Breast epithelium (tissue), 4 donors: ENCODE results near the gene SLC25A28. TPM values are rescaled to one million over a fixed set of nuclear protein-coding genes. Genes with fewer than 3 reads are reported as not detected.
"Not testable (repeated sequence)": the region's sequence is repeated elsewhere in the genome, so short reads cannot be mapped to it uniquely, and the experiment has no call there.

Source experiments
- DNase-seq, 2 donors: peaks; one replicate each; pipeline ENCODE4 v3.0.0-alpha.2; 2019; ENCODE audit warnings: low spot score in 2 of 2
- H3K27ac ChIP-seq, 2 donors: fragments of 200-600 bp; sonication (generic) in 1 of 2; one replicate each; pipeline ENCODE4 v1.5.1; 2016 to 2019; ENCODE audit warnings: mild to moderate bottlenecking in 1 of 2
- H3K27me3 ChIP-seq, 2 donors: fragments of 200-600 bp; sonication (generic) in 1 of 2; one replicate each; pipeline versions ENCODE4 v1.5.1 to v1.6.0; 2017 to 2019; ENCODE audit warnings: control low read depth in 1 of 2, mild to moderate bottlenecking in 1 of 2
- H3K36me3 ChIP-seq: fragments of 200-600 bp; one replicate; pipeline ENCODE4 v1.5.1; 2019
- H3K4me1 ChIP-seq, 2 donors: fragments of 200-600 bp; sonication (generic); one replicate each; pipeline ENCODE4 v1.5.1; 2016 to 2019; ENCODE audit warnings: control low read depth in 1 of 2
- H3K4me3 ChIP-seq, 3 donors: fragments of 200-600 bp; sonication (generic); 1 replicate in 2 of 3; 2 replicates in 1 of 3; pipeline ENCODE4 v1.5.1; 2016 to 2019; ENCODE audit warnings: mild to moderate bottlenecking in 3 of 3, moderate library complexity in 2 of 3
- H3K9me3 ChIP-seq, 2 donors: fragments of 200-600 bp; sonication (generic) in 1 of 2; one replicate each; pipeline ENCODE4 v1.5.1; 2016 to 2019; ENCODE audit warnings: control low read depth in 1 of 2
- POLR2A ChIP-seq: fragments of 450-650 bp; IDR thresholded peaks from one replicate; pipeline ENCODE4 v1.6.1; 2016; ENCODE audit warnings: antibody characterized with exemption, mild to moderate bottlenecking, moderate library complexity
- POLR2AphosphoS5 ChIP-seq, 3 donors: sonication (generic); formaldehyde crosslinking; IDR thresholded peaks; one replicate each; pipeline ENCODE4 v1.6.1; 2017; ENCODE audit warnings: antibody characterized with exemption in 3 of 3
- intact Hi-C: fragments of 100-400 bp; cut with DNase I; formaldehyde crosslinking; loops from one replicate; pipeline ENCODE4 v1.15.1; 2023; ENCODE audit warnings: low total_unique reads
- total RNA-seq, 3 donors: library from RNA; depleted of rRNA; stranded (reverse); fragments of >200 nt; gene quantifications; one replicate each; pipeline ENCODE4 v1.1.0, GENCODE V29; 2016
- TF ChIP-seq, protein P1 (sequence below), 3 donors: fragments of 450-650 bp; IDR thresholded peaks; one replicate each; pipeline ENCODE4 v1.5.1; 2016 to 2017; ENCODE audit warnings: antibody characterized with exemption in 3 of 3, mild to moderate bottlenecking in 3 of 3, moderate library complexity in 3 of 3

Gene SLC25A28
- total RNA-seq, 3 donors from 2014 or later: 29.1 to 35.1 (median 33.1) TPM

DNA sequence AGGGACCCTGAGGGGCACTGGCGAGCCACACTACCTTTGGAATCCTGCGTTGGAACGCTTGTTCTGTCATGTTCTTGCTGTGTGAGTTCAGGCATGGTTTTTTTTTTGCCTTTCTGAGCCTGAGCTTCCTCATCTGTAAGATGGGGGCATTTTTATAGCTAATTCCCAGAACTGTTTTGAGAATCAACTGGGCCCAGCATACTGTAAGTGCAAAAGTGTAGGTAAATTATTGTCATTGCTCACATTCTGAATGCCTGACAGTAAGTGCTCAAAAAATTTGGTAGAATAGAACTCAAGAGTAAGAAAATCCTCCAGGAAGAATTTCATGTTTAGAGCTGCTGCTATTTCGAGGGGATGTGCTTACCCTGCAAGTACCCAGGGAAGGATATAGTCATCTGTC lies 22.2 kb downstream of the SLC25A28 start:
- H3K9me3 ChIP-seq: no peaks in the 10 kb centered on the region
- no peak overlapping the region for H3K27ac ChIP-seq
- intact Hi-C loops: no loop called here
- DNase-seq: no peak
- H3K36me3 ChIP-seq: no peaks in the 10 kb centered on the region
- no peaks in the 10 kb centered on the region for H3K4me1 ChIP-seq
- TF ChIP-seq POLR2AphosphoS5 (IDR thresholded peaks at IDR 0.05) (no peak), POLR2A (no peak)
- TF ChIP-seq, protein P1, sequence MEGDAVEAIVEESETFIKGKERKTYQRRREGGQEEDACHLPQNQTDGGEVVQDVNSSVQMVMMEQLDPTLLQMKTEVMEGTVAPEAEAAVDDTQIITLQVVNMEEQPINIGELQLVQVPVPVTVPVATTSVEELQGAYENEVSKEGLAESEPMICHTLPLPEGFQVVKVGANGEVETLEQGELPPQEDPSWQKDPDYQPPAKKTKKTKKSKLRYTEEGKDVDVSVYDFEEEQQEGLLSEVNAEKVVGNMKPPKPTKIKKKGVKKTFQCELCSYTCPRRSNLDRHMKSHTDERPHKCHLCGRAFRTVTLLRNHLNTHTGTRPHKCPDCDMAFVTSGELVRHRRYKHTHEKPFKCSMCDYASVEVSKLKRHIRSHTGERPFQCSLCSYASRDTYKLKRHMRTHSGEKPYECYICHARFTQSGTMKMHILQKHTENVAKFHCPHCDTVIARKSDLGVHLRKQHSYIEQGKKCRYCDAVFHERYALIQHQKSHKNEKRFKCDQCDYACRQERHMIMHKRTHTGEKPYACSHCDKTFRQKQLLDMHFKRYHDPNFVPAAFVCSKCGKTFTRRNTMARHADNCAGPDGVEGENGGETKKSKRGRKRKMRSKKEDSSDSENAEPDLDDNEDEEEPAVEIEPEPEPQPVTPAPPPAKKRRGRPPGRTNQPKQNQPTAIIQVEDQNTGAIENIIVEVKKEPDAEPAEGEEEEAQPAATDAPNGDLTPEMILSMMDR (IDR thresholded peaks at IDR 0.05): no peak
- H3K27me3 ChIP-seq: no peaks in the 10 kb centered on the region
- no peak overlapping the region for H3K4me3 ChIP-seq

DNA sequence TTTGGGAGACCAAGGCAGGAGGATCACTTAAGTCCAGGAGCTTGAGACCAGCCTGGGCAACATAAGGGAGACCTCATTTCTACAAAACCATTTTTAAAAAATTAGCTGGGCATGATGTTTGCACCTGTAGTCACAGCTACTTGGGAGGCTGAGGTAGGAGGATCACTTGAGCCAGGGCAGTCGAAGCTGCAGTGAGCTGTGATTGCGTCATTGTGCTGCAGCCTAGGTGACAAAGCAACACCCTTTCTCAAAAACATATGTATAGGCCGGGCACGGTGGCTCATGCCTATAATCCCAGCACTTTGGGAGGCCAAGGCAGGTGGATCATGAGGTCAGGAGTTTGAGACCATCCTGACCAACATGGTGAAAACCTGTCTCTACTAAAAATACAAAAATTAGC lies 23.5 kb downstream of the SLC25A28 start:
- H3K4me3 ChIP-seq, H3K27ac ChIP-seq, H3K9me3 ChIP-seq, H3K27me3 ChIP-seq, H3K36me3 ChIP-seq, intact Hi-C loops, H3K4me1 ChIP-seq, DNase-seq: not testable (repeated sequence)

DNA sequence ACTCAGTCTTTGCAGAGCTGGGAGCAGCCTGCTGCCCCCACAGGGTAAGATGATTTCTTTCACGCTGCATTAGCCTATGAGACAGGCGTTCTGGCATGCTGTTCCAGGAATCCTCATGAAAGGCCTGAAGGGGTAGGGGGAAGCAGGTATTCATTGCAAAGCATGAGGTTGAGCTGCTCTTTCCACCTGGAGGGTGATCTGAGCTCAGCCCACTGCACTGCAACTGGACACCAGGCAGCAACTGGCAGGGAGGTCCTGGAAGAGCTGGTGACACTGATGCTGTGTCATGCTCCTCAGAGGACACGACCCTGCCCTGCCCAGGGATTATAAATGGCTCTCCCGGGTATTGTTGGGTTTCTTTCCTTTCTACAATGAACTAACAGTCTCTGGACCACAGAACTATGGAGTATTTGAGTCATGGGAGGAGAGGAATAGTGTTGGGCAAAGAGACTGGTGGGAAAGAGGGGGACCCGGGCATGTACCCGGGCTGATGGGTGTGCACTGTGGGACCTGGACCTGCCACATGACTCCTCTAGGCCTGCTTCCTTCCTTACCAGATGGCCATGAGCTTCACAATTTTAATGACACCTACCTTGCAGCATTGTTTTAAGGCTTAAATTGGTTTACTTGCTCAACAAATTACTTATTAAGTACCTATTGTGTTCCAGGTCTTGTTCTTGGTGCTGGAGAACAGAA lies 24.3 kb downstream of the SLC25A28 start:
- no peaks in the 10 kb centered on the region for H3K9me3 ChIP-seq
- no peaks in the 10 kb centered on the region for H3K27me3 ChIP-seq
- no peak for TF ChIP-seq POLR2AphosphoS5 (IDR thresholded peaks at IDR 0.05)
- no peak for TF ChIP-seq POLR2A
- TF ChIP-seq, protein P1 (IDR thresholded peaks at IDR 0.05): no peak
- no peak for DNase-seq
- no peak overlapping the region for H3K27ac ChIP-seq
- no peaks in the 10 kb centered on the region for H3K36me3 ChIP-seq
- no peak overlapping the region for H3K4me3 ChIP-seq
- intact Hi-C loops: no loop called here
- H3K4me1 ChIP-seq: no peaks in the 10 kb centered on the region

DNA sequence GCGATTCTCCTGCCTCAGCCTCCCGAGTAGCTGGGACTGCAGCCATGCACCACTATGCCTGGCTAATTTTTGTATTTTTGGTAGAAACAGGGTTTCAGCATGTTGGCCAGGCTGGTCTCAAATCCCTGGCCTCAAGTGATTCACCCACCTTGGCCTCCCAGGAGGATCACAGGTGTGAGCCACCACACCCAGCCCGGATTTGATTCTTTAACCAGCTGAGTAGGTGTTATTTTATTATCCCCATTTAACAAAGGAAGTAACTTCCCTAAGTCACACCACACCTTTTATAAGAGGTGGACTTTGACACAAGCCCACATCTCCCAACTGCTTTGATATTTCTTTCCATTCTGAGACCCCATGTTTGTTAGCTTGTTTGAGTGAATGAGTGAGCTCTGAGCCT lies 25.0 kb downstream of the SLC25A28 start:
- H3K36me3 ChIP-seq: no peaks in the 10 kb centered on the region
- no peaks in the 10 kb centered on the region for H3K4me1 ChIP-seq
- DNase-seq: no peak
- TF ChIP-seq POLR2A (no peak), POLR2AphosphoS5 (IDR thresholded peaks at IDR 0.05) (no peak)
- TF ChIP-seq, protein P1 (IDR thresholded peaks at IDR 0.05): no peak
- H3K9me3 ChIP-seq: no peaks in the 10 kb centered on the region
- intact Hi-C loops: no loop called here
- H3K4me3 ChIP-seq: no peak overlapping the region
- no peak overlapping the region for H3K27ac ChIP-seq
- no peaks in the 10 kb centered on the region for H3K27me3 ChIP-seq

DNA sequence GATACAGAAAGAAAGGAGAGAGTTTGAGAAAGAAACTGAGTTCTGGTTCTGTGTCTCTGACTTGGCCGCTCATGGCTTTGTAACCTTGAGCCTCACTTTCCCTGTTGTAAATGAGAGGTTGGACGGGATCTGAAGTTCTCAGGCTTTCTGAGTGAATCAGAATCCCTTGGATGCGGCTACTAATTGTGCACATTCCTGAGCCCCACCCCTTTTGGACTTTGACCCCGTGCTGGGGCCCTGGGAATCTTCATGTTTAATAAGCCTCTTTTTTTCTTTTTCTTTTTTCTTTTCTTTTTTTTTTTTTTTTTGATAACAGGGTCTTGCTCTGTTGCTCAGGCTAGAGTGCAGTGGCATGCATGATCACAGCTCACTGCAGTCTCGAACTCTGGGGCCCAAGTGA lies 26.9 kb downstream of the SLC25A28 start:
- TF ChIP-seq, protein P1 (IDR thresholded peaks at IDR 0.05): no peak
- TF ChIP-seq POLR2AphosphoS5 (IDR thresholded peaks at IDR 0.05): no peak
- no peak for TF ChIP-seq POLR2A
- Histone ChIP-seq H3K9me3 (no peaks in the 10 kb centered on the region), H3K27ac (no peak overlapping the region), H3K27me3 (no peaks in the 10 kb centered on the region), H3K36me3 (no peaks in the 10 kb centered on the region), H3K4me1 (no peaks in the 10 kb centered on the region), H3K4me3 (no peak overlapping the region)
- intact Hi-C loops: no loop called here
- no peak for DNase-seq

DNA sequence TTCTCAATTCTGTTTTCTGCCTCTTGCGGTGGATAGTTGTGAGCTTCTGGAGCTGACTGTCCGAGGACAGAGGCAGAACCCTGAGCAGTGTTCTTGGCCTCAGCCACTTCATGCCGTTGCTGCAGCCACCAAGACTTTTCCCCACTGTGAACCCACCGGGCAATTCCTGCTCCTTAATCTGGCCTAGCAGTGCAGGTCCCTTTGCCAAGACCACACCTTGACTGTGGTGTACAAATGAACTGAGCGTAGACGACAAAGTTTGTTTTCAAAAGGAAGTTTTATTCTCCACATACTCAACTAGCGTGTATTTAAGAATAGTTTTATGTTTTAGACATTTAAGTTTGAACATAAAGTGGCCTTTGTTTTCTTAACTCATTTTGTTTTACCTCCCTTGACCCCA lies 29.4 kb downstream of the SLC25A28 start:
- TF ChIP-seq POLR2A: no peak
- TF ChIP-seq, protein P1 (IDR thresholded peaks at IDR 0.05): no peak
- no peak for TF ChIP-seq POLR2AphosphoS5 (IDR thresholded peaks at IDR 0.05)
- H3K27me3 ChIP-seq: no peaks in the 10 kb centered on the region
- intact Hi-C loops: no loop called here
- no peak for DNase-seq
- no peaks in the 10 kb centered on the region for H3K4me1 ChIP-seq
- no peaks in the 10 kb centered on the region for H3K36me3 ChIP-seq
- no peak overlapping the region for H3K4me3 ChIP-seq
- no peaks in the 10 kb centered on the region for H3K9me3 ChIP-seq
- H3K27ac ChIP-seq: no peak overlapping the region
